ENCODE measurements around the gene JAKMIP1.

DNA sequence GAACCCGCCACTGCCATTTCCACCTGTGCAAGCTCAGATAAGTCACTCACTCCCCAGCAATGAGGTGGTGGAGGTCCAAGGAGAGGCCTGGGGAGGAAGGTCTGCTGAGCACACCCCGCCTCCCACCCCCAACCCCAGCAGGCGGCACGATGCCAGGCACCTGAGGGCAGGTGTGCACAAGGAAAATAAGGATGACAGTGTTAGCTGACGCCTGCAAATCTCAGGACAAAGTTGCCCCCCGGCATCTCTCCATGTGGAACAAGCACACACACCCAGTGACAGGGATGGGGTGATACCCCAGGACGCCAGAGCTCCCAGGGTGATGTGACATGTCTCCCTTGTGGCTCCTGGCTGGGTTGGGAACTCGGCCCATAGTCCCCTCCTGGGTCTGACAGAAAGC lies 9.9 kb downstream of the JAKMIP1 start:
- TF ChIP-seq, protein P1, sequence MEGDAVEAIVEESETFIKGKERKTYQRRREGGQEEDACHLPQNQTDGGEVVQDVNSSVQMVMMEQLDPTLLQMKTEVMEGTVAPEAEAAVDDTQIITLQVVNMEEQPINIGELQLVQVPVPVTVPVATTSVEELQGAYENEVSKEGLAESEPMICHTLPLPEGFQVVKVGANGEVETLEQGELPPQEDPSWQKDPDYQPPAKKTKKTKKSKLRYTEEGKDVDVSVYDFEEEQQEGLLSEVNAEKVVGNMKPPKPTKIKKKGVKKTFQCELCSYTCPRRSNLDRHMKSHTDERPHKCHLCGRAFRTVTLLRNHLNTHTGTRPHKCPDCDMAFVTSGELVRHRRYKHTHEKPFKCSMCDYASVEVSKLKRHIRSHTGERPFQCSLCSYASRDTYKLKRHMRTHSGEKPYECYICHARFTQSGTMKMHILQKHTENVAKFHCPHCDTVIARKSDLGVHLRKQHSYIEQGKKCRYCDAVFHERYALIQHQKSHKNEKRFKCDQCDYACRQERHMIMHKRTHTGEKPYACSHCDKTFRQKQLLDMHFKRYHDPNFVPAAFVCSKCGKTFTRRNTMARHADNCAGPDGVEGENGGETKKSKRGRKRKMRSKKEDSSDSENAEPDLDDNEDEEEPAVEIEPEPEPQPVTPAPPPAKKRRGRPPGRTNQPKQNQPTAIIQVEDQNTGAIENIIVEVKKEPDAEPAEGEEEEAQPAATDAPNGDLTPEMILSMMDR (IDR thresholded peaks at IDR 0.05), result no peak
- no peak for TF ChIP-seq POLR2A (IDR thresholded peaks at IDR 0.05)

Measured in breast epithelium (tissue), 3 donors.